ENCODE results near the gene BIN1. TPM values are rescaled to one million over a fixed set of nuclear protein-coding genes. Genes with fewer than 3 reads are reported as not detected.

Gene BIN1
- total and polyA plus RNA-seq, 4 donors: 15.4 to 37.9 (median 21.6) TPM

Other genes with a start within 250 kb of the BIN1 start
- gene TEX51, start 208.3 kb downstream of the BIN1 start, total RNA-seq: not detected
- not detected for gene TEX51, start 208.3 kb downstream of the BIN1 start, polyA plus RNA-seq
- gene CYP27C1, start 113.1 kb upstream of the BIN1 start, total RNA-seq: under 1 TPM; 0.16 to 0.42 TPM
- gene CYP27C1, start 113.1 kb upstream of the BIN1 start, polyA plus RNA-seq: not detected
- gene ERCC3, start 187.0 kb upstream of the BIN1 start, total RNA-seq: 10 to 100 TPM; 31.3 to 45.5 TPM
- 10 to 100 TPM; 13.4 to 52.2 TPM for gene ERCC3, start 187.0 kb upstream of the BIN1 start, polyA plus RNA-seq